ENCODE results near the gene CTNND2. TPM values are rescaled to one million over a fixed set of nuclear protein-coding genes. Genes with fewer than 3 reads are reported as not detected.

The CTNND2 gene
- total RNA-seq, 1 experiment from 2014 or later = not detected

GRCh38 chr5:11922394-11922793 lies 18.1 kb upstream of the CTNND2 start:
- intact Hi-C loops (cut with micrococcal nuclease; ENCODE audit: unreplicated experiment) = no loop called here
- BruUV-seq (replicated peaks) = no TSS peak
- CTCF ChIA-PET = no interaction called here
- no peak for TF ChIP-seq EZH2 (IDR thresholded peaks at IDR 0.05; ENCODE audit: borderline replicate concordance, low read depth, low read length, poor library complexity, severe bottlenecking)
- TF ChIP-seq CTCF (conservative IDR thresholded peaks at IDR 0.05; ENCODE audit: low read depth, low read length) = no peak
- Histone ChIP-seq H3K4me3 (ENCODE audit: low read depth, low read length, poor library complexity, severe bottlenecking) (no peak overlapping the region), H3K4me1 (ENCODE audit: insufficient read depth, low read length, poor library complexity, severe bottlenecking) (no peaks in the 10 kb centered on the region), H3K27ac (ENCODE audit: low read depth, low read length, poor library complexity, severe bottlenecking) (no peak overlapping the region), H3K9me3 (ENCODE audit: low read depth, low read length, poor library complexity, severe bottlenecking) (peaks cover 6% of the 10 kb centered on the region), H3K27me3 (replicated peaks; ENCODE audit: insufficient read depth, low read depth, low read length, poor library complexity) (no peaks in the 10 kb centered on the region), H3K36me3 (ENCODE audit: insufficient read depth, low read length, poor library complexity, severe bottlenecking) (no peaks in the 10 kb centered on the region)
- no peak for DNase-seq (ENCODE audit: low spot score)
- POLR2A ChIA-PET (ENCODE audit: low non-redundant PET) = no interaction called here

GRCh38 chr5:11918463-11919045 lies 14.3 kb upstream of the CTNND2 start:
- Histone ChIP-seq H3K4me1 (ENCODE audit: insufficient read depth, low read length, poor library complexity, severe bottlenecking) (no peaks in the 10 kb centered on the region), H3K27me3 (replicated peaks; ENCODE audit: insufficient read depth, low read depth, low read length, poor library complexity) (no peaks in the 10 kb centered on the region), H3K36me3 (ENCODE audit: insufficient read depth, low read length, poor library complexity, severe bottlenecking) (no peaks in the 10 kb centered on the region), H3K4me3 (ENCODE audit: low read depth, low read length, poor library complexity, severe bottlenecking) (no peak overlapping the region), H3K9me3 (ENCODE audit: low read depth, low read length, poor library complexity, severe bottlenecking) (peaks cover 6% of the 10 kb centered on the region), H3K27ac (ENCODE audit: low read depth, low read length, poor library complexity, severe bottlenecking) (no peak overlapping the region)
- intact Hi-C loops (cut with micrococcal nuclease; ENCODE audit: unreplicated experiment) = no loop called here
- CTCF ChIA-PET = no interaction called here
- POLR2A ChIA-PET (ENCODE audit: low non-redundant PET) = no interaction called here
- DNase-seq (ENCODE audit: low spot score) = no peak
- BruUV-seq (replicated peaks) = no TSS peak
- TF ChIP-seq CTCF (conservative IDR thresholded peaks at IDR 0.05; ENCODE audit: low read depth, low read length) = no peak
- no peak for TF ChIP-seq EZH2 (IDR thresholded peaks at IDR 0.05; ENCODE audit: borderline replicate concordance, low read depth, low read length, poor library complexity, severe bottlenecking)

GRCh38 chr5:11909471-11909870 lies 5.2 kb upstream of the CTNND2 start:
- ChIA-PET POLR2A (ENCODE audit: low non-redundant PET) (no interaction called here), CTCF (no interaction called here)
- Histone ChIP-seq H3K27me3 (replicated peaks; ENCODE audit: insufficient read depth, low read depth, low read length, poor library complexity) (peaks cover 9% of the 10 kb centered on the region), H3K9me3 (ENCODE audit: low read depth, low read length, poor library complexity, severe bottlenecking) (no peaks in the 10 kb centered on the region), H3K36me3 (ENCODE audit: insufficient read depth, low read length, poor library complexity, severe bottlenecking) (no peaks in the 10 kb centered on the region), H3K4me1 (ENCODE audit: insufficient read depth, low read length, poor library complexity, severe bottlenecking) (no peaks in the 10 kb centered on the region), H3K4me3 (ENCODE audit: low read depth, low read length, poor library complexity, severe bottlenecking) (no peak overlapping the region), H3K27ac (ENCODE audit: low read depth, low read length, poor library complexity, severe bottlenecking) (no peak overlapping the region)
- TF ChIP-seq CTCF (conservative IDR thresholded peaks at IDR 0.05; ENCODE audit: low read depth, low read length) (no peak), EZH2 (IDR thresholded peaks at IDR 0.05; ENCODE audit: borderline replicate concordance, low read depth, low read length, poor library complexity, severe bottlenecking) (no peak)
- BruUV-seq (replicated peaks) = no TSS peak
- intact Hi-C loops (cut with micrococcal nuclease; ENCODE audit: unreplicated experiment) = no loop called here
- DNase-seq (ENCODE audit: low spot score) = no peak

Measured in A673 (cell line).